Transverse colon (tissue), 4 donors: ENCODE data around the gene SUSD6. TPM values are rescaled to one million over a fixed set of nuclear protein-coding genes. Genes with fewer than 3 reads are reported as not detected.
A peak's percentile ranks its signal among the peaks of the same experiment; 100 is the strongest.

Source experiments
- DNase-seq: peaks from one replicate; pipeline ENCODE4 v3.0.0-alpha.2; 2019
- H3K27ac ChIP-seq, 4 donors: fragments of 200-600 bp; sonication (generic); 2 replicates each; pipeline ENCODE4 v1.5.1; 2016 to 2018; ENCODE audit warnings: inconsistent platforms in 4 of 4
- H3K27me3 ChIP-seq: fragments of 200-600 bp; sonication (generic); 2 replicates; pipeline ENCODE4 v1.5.1; 2017; ENCODE audit warnings: inconsistent platforms
- H3K36me3 ChIP-seq, 4 donors: fragments of 200-600 bp; sonication (generic); 2 replicates each; pipeline ENCODE4 v1.5.1; 2017 to 2019; ENCODE audit warnings: inconsistent platforms in 4 of 4
- H3K4me1 ChIP-seq, 4 donors: fragments of 200-600 bp; sonication (generic); 2 replicates each; pipeline ENCODE4 v1.5.1; 2017 to 2020; ENCODE audit warnings: inconsistent platforms in 4 of 4
- H3K4me3 ChIP-seq, 4 donors: fragments of 200-600 bp; sonication (generic); 1 replicate in 1 of 4; 2 replicates in 3 of 4; pipeline versions ENCODE4 v1.5.1 to v1.6.1; 2017 to 2019; ENCODE audit warnings: inconsistent platforms in 4 of 4
- H3K9me3 ChIP-seq, 2 donors: fragments of 200-600 bp; sonication (generic); 2 replicates each; pipeline ENCODE4 v1.5.1; 2017 to 2019; ENCODE audit warnings: inconsistent platforms in 2 of 2
- CTCF ChIP-seq, 5 experiments: fragments of 200-600 bp in 3 of 5; fragments of 450-650 bp in 2 of 5; sonication (generic) in 3 of 5; IDR thresholded peaks; 1 replicate in 2 of 5; 2 replicates in 3 of 5; pipeline ENCODE4 v1.5.1; 2016 to 2017; ENCODE audit warnings: antibody characterized with exemption in 5 of 5, inconsistent platforms in 3 of 5, mild to moderate bottlenecking in 2 of 5, moderate library complexity in 1 of 5
- EP300 ChIP-seq: sonication (generic); formaldehyde crosslinking; IDR thresholded peaks from one replicate; pipeline ENCODE4 v1.6.1; 2017; ENCODE audit warnings: antibody characterized with exemption, low read depth
- POLR2A ChIP-seq: fragments of 450-650 bp; IDR thresholded peaks from one replicate; pipeline ENCODE4 v1.6.1; 2016; ENCODE audit warnings: antibody characterized with exemption, mild to moderate bottlenecking, moderate library complexity
- POLR2AphosphoS5 ChIP-seq, 3 donors: sonication (generic); formaldehyde crosslinking; IDR thresholded peaks; one replicate each; pipeline ENCODE4 v1.6.1; 2016; ENCODE audit warnings: antibody characterized with exemption in 3 of 3
- WGBS, 2 donors: methylation state at CpG; one replicate each; pipeline ENCODE4 v1.1.5; 2018; ENCODE audit warnings: low coverage in 1 of 2; 5-methylcytosine and 5-hydroxymethylcytosine counted together
- in situ Hi-C, 4 donors: fragments of 200-750 bp; cut with MboI; loops; one replicate each; pipeline versions ENCODE4 v1.15.0 to v1.15.1; 2017; ENCODE audit warnings: low sequenced_read_pairs in 3 of 4, low pct_ligation_motif_present in 1 of 4, low pct_unique_long_range_greater_than_20kb in 1 of 4
- intact Hi-C: fragments of 100-400 bp; cut with DNase I; formaldehyde crosslinking; loops from one replicate; pipeline ENCODE4 v1.15.1; 2023; ENCODE audit warnings: low total_unique reads
- total RNA-seq, 4 donors: library from RNA; depleted of rRNA; stranded (reverse); fragments of >200 nt; gene quantifications; one replicate each; pipeline ENCODE4 v1.1.0, GENCODE V29; 2016

The SUSD6 gene
- total RNA-seq, 4 donors from 2014 or later: 29.1 to 159 (median 95.0) TPM

GRCh38 chr14:69699748-69700303 lies 88.4 kb downstream of the SUSD6 start:
- Histone ChIP-seq H3K9me3 (no peaks in the 10 kb centered on the region), H3K4me3 (no peak overlapping the region), H3K27me3 (no peaks in the 10 kb centered on the region), H3K4me1 (peaks cover 40 to 75% (median 46%) of the 10 kb centered on the region in 4 donors), H3K27ac (no peak overlapping the region), H3K36me3 (peaks cover 0 to 12% (median 3%) of the 10 kb centered on the region in 4 donors)
- 70 to 76% methylated on average over 4 to 6 of the region's 6 CpGs for WGBS, 2 donors
- intact Hi-C loops: no loop called here
- no peak for DNase-seq
- no peak for TF ChIP-seq EP300
- no peak for TF ChIP-seq CTCF (IDR thresholded peaks at IDR 0.05)
- no peak for TF ChIP-seq POLR2AphosphoS5 (IDR thresholded peaks at IDR 0.05)
- TF ChIP-seq POLR2A: no peak
- in situ Hi-C loops: no loop called here

GRCh38 chr14:69700575-69700974 lies 89.2 kb downstream of the SUSD6 start:
- peaks cover 33 to 70% (median 39%) of the 10 kb centered on the region in 4 donors for H3K4me1 ChIP-seq
- in situ Hi-C loops: no loop called here
- 82 to 89% methylated on average over 2 of the region's 2 CpGs for WGBS, 2 donors

GRCh38 chr14:69701291-69701690 lies 89.9 kb downstream of the SUSD6 start:
- H3K36me3 ChIP-seq: peaks cover 0 to 19% (median 7%) of the 10 kb centered on the region in 4 donors
- H3K27ac ChIP-seq: peak overlapping the region in 1 of 4 donors; percentile 12
- peaks cover 26 to 64% (median 32%) of the 10 kb centered on the region in 4 donors for H3K4me1 ChIP-seq
- intact Hi-C loops (no loop called here), in situ Hi-C loops (no loop called here)
- H3K9me3 ChIP-seq: no peaks in the 10 kb centered on the region
- WGBS, 2 donors: 88 to 95% methylated on average over 4 of the region's 4 CpGs
- TF ChIP-seq POLR2AphosphoS5 (IDR thresholded peaks at IDR 0.05) (no peak), CTCF (IDR thresholded peaks at IDR 0.05) (no peak), EP300 (no peak), POLR2A (no peak)
- no peaks in the 10 kb centered on the region for H3K27me3 ChIP-seq
- no peak overlapping the region for H3K4me3 ChIP-seq
- no peak for DNase-seq

More at GRCh38 chr14:69700575-69700974, 89.2 kb downstream of the SUSD6 start:
- Histone ChIP-seq H3K9me3 (no peaks in the 10 kb centered on the region), H3K27me3 (no peaks in the 10 kb centered on the region), H3K27ac (no peak overlapping the region), H3K4me3 (no peak overlapping the region), H3K36me3 (peaks cover 0 to 13% (median 7%) of the 10 kb centered on the region in 4 donors)
- TF ChIP-seq CTCF (IDR thresholded peaks at IDR 0.05): no peak
- no peak for TF ChIP-seq EP300
- no peak for TF ChIP-seq POLR2A
- TF ChIP-seq POLR2AphosphoS5 (IDR thresholded peaks at IDR 0.05): no peak
- intact Hi-C loops: no loop called here
- no peak for DNase-seq

GRCh38 chr14:69701857-69702256 lies 90.5 kb downstream of the SUSD6 start:
- Histone ChIP-seq H3K27ac (peak overlapping the region in 2 of 4 donors; percentile 11 to 12), H3K36me3 (peaks cover 0 to 19% (median 7%) of the 10 kb centered on the region in 4 donors), H3K9me3 (no peaks in the 10 kb centered on the region), H3K4me1 (peaks cover 20 to 58% (median 26%) of the 10 kb centered on the region in 4 donors), H3K27me3 (no peaks in the 10 kb centered on the region), H3K4me3 (no peak overlapping the region)
- in situ Hi-C loops (no loop called here), intact Hi-C loops (no loop called here)
- no peak for TF ChIP-seq POLR2AphosphoS5 (IDR thresholded peaks at IDR 0.05)
- no peak for TF ChIP-seq EP300
- no peak for TF ChIP-seq POLR2A
- no peak for TF ChIP-seq CTCF (IDR thresholded peaks at IDR 0.05)
- DNase-seq: no peak
- 40 to 57% methylated on average over 1 to 3 of the region's 3 CpGs for WGBS, 2 donors
